NCI-H524 treated with DMSO at 0.1 percent for 48 hours (cell line): ENCODE results near the gene DGCR6L.
"Not testable (repeated sequence)": the region's sequence is repeated elsewhere in the genome, so short reads cannot be mapped to it uniquely, and the experiment has no call there.

ENCODE experiments used
- DNase-seq: peaks from one replicate; lab custom pipeline; 2025; lab: John Stamatoyannopoulos, UW

The DGCR6L gene

GRCh38 chr22:20319745-20320658 lies at the start of gene DGCR6L:
Gene DGCR6L, minus strand, starts transcription at chr22:20320060. Its CDS starts 72 bp downstream, at chr22:20319988.
- peak; percentile 47 for DNase-seq

GRCh38 chr22:20368875-20369274 lies 49.0 kb upstream of the DGCR6L start:
- DNase-seq, result not testable (repeated sequence)

- not testable (repeated sequence) for DNase-seq
These were observed 47.0 kb upstream of the DGCR6L start for GRCh38 chr22:20366841-20367240.

- not testable (repeated sequence) for DNase-seq
These were observed 44.7 kb upstream of the DGCR6L start for GRCh38 chr22:20364335-20365260.

- not testable (repeated sequence) for DNase-seq
These were observed 42.5 kb upstream of the DGCR6L start for GRCh38 chr22:20362403-20362802.

GRCh38 chr22:20361752-20362229 lies 41.9 kb upstream of the DGCR6L start:
- not testable (repeated sequence) for DNase-seq

GRCh38 chr22:20360866-20361751 lies 41.2 kb upstream of the DGCR6L start:
- not testable (repeated sequence) for DNase-seq

- DNase-seq, result not testable (repeated sequence)
These were observed 40.4 kb upstream of the DGCR6L start for GRCh38 chr22:20360261-20360660.

GRCh38 chr22:20358503-20359239 lies 38.8 kb upstream of the DGCR6L start:
- not testable (repeated sequence) for DNase-seq

- not testable (repeated sequence) for DNase-seq
These were observed 38.1 kb upstream of the DGCR6L start for GRCh38 chr22:20357967-20358366.

- not testable (repeated sequence) for DNase-seq
These were observed 37.0 kb upstream of the DGCR6L start for GRCh38 chr22:20356906-20357305.

- DNase-seq, result not testable (repeated sequence)
These were observed 36.2 kb upstream of the DGCR6L start for GRCh38 chr22:20355939-20356636.

- no peak for DNase-seq
These were observed 34.5 kb upstream of the DGCR6L start for GRCh38 chr22:20354238-20354975.

- not testable (repeated sequence) for DNase-seq
These were observed 32.7 kb upstream of the DGCR6L start for GRCh38 chr22:20352536-20352935.

GRCh38 chr22:20346553-20346952 lies 26.7 kb upstream of the DGCR6L start:
- DNase-seq, result not testable (repeated sequence)

GRCh38 chr22:20338291-20338690 lies 18.4 kb upstream of the DGCR6L start:
- not testable (repeated sequence) for DNase-seq

GRCh38 chr22:20337807-20338206 lies 17.9 kb upstream of the DGCR6L start:
- DNase-seq, result not testable (repeated sequence)

- DNase-seq, result not testable (repeated sequence)
These were observed 16.7 kb upstream of the DGCR6L start for GRCh38 chr22:20336561-20336960.

GRCh38 chr22:20328569-20328930 lies 8.7 kb upstream of the DGCR6L start:
- DNase-seq, result not testable (repeated sequence)
